Endothelial cell (in vitro differentiated cells): Measurements from ENCODE around the gene CDKN1C. TPM values are rescaled to one million over a fixed set of nuclear protein-coding genes. Genes with fewer than 3 reads are reported as not detected.

ENCODE experiments used
- DNase-seq: peaks from one replicate; pipeline ENCODE4 v3.0.0; 2021; ENCODE audit warnings: low spot score
- H3K27ac Mint-ChIP-seq: one replicate; pipeline ENCODE4 v1.8.0; 2021; ENCODE audit warnings: mixed read lengths, inconsistent platforms; ENCODE audit not compliant: unreplicated experiment
- H3K27me3 Mint-ChIP-seq: one replicate; pipeline ENCODE4 v1.8.0; 2021; ENCODE audit warnings: mild to moderate bottlenecking, moderate library complexity, mixed read lengths, inconsistent platforms; ENCODE audit not compliant: unreplicated experiment
- H3K36me3 Mint-ChIP-seq: one replicate; pipeline ENCODE4 v1.8.0; 2021; ENCODE audit warnings: mild to moderate bottlenecking, low read depth, mixed read lengths, inconsistent platforms; ENCODE audit not compliant: unreplicated experiment
- H3K4me1 Mint-ChIP-seq: one replicate; pipeline ENCODE4 v1.8.0; 2021; ENCODE audit warnings: mild to moderate bottlenecking, mixed read lengths, inconsistent platforms; ENCODE audit not compliant: unreplicated experiment
- H3K4me3 Mint-ChIP-seq: one replicate; pipeline ENCODE4 v1.8.0; 2021; ENCODE audit warnings: mild to moderate bottlenecking, mixed read lengths, inconsistent platforms; ENCODE audit not compliant: unreplicated experiment
- H3K9me3 Mint-ChIP-seq: one replicate; pipeline ENCODE4 v1.8.0; 2021; ENCODE audit warnings: mixed read lengths, inconsistent platforms; ENCODE audit not compliant: unreplicated experiment
- CTCF ChIP-seq: fragments of 200-600 bp; sonication (generic); IDR thresholded peaks from one replicate; pipeline ENCODE4 v1.5.0; 2021; ENCODE audit warnings: antibody characterized with exemption; ENCODE audit not compliant: unreplicated experiment
- total RNA-seq: library from RNA; stranded (reverse); fragmentation: NEBNext Ultra II Directional; extraction: Animal tissue kit (Norgen Biotek cat#: 25700); gene quantifications from one replicate; pipeline ENCODE4 v1.2.1, GENCODE V29; 2021; ENCODE audit not compliant: unreplicated experiment

CDKN1C gene
- total RNA-seq, 1 donor from 2014 or later, result 25.3 TPM

- no peak for DNase-seq
- H3K27ac Mint-ChIP-seq, result no peak overlapping the region
- H3K4me3 Mint-ChIP-seq, result no peak overlapping the region
- no peak for TF ChIP-seq CTCF
- H3K4me1 Mint-ChIP-seq, result no peaks in the 10 kb centered on the region
- H3K9me3 Mint-ChIP-seq, result no peaks in the 10 kb centered on the region
- H3K36me3 Mint-ChIP-seq, result no peaks in the 10 kb centered on the region
- peaks cover 7% of the 10 kb centered on the region for H3K27me3 Mint-ChIP-seq
Observed at GRCh38 chr11:2914455-2915195, 29.1 kb upstream of the CDKN1C start.

- no peaks in the 10 kb centered on the region for H3K9me3 Mint-ChIP-seq
- no peak overlapping the region for H3K4me3 Mint-ChIP-seq
- H3K36me3 Mint-ChIP-seq, result no peaks in the 10 kb centered on the region
- no peak for TF ChIP-seq CTCF
- no peak for DNase-seq
- no peaks in the 10 kb centered on the region for H3K4me1 Mint-ChIP-seq
- H3K27ac Mint-ChIP-seq, result no peak overlapping the region
- peaks cover 7% of the 10 kb centered on the region for H3K27me3 Mint-ChIP-seq
Observed at GRCh38 chr11:2913776-2914175, 28.2 kb upstream of the CDKN1C start.

GRCh38 chr11:2913019-2913431 is 27.4 kb upstream of the CDKN1C start:
- Mint-ChIP-seq H3K27me3 (peaks cover 9% of the 10 kb centered on the region), H3K4me1 (no peaks in the 10 kb centered on the region), H3K9me3 (no peaks in the 10 kb centered on the region), H3K36me3 (no peaks in the 10 kb centered on the region), H3K4me3 (no peak overlapping the region), H3K27ac (no peak overlapping the region)
- no peak for TF ChIP-seq CTCF
- DNase-seq, result no peak

- no peaks in the 10 kb centered on the region for H3K36me3 Mint-ChIP-seq
- peaks cover 9% of the 10 kb centered on the region for H3K27me3 Mint-ChIP-seq
- no peaks in the 10 kb centered on the region for H3K9me3 Mint-ChIP-seq
- no peak for DNase-seq
- TF ChIP-seq CTCF, result no peak
- no peaks in the 10 kb centered on the region for H3K4me1 Mint-ChIP-seq
- H3K27ac Mint-ChIP-seq, result no peak overlapping the region
- H3K4me3 Mint-ChIP-seq, result no peak overlapping the region
Observed at GRCh38 chr11:2912498-2912897, 26.9 kb upstream of the CDKN1C start.

GRCh38 chr11:2911785-2912391 is 26.3 kb upstream of the CDKN1C start:
- H3K4me3 Mint-ChIP-seq, result no peak overlapping the region
- H3K9me3 Mint-ChIP-seq, result no peaks in the 10 kb centered on the region
- H3K27me3 Mint-ChIP-seq, result peaks cover 11% of the 10 kb centered on the region
- TF ChIP-seq CTCF, result no peak
- no peaks in the 10 kb centered on the region for H3K36me3 Mint-ChIP-seq
- no peaks in the 10 kb centered on the region for H3K4me1 Mint-ChIP-seq
- H3K27ac Mint-ChIP-seq, result no peak overlapping the region
- no peak for DNase-seq
